Measurements from ENCODE around the gene PCDHA6. TPM values are rescaled to one million over a fixed set of nuclear protein-coding genes. Genes with fewer than 3 reads are reported as not detected.
"Not testable (repeated sequence)": the region's sequence is repeated elsewhere in the genome, so short reads cannot be mapped to it uniquely, and the experiment has no call there.

Gene PCDHA6
- total RNA-seq, 1 experiment from 2014 or later: not detected

DNA sequence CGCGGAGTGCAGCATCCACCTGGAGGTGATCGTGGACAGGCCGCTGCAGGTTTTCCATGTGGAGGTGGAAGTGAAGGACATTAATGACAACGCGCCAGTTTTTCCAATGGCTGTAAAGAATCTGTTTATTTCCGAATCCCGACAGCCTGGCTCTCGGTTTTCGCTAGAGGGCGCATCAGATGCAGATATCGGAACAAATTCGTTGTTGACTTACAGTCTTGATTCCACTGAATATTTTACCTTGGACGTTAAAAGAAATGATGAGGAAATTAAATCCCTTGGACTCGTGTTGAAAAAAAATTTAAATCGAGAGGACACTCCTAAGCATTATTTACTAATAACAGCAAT lies 26.3 kb upstream of the PCDHA6 start:
- no TSS peak for BruUV-seq (replicated peaks)
- H2AFZ ChIP-seq (ENCODE audit: low read depth, low read length, poor library complexity, severe bottlenecking): no peak overlapping the region
- ATAC-seq (no peak), DNase-seq (ENCODE audit: low read depth, low spot score) (no peak)
- no peaks in the 10 kb centered on the region for H3K9me2 ChIP-seq (ENCODE audit: insufficient read depth)
- no peaks in the 10 kb centered on the region for H3K4me1 ChIP-seq (ENCODE audit: control insufficient read depth in 1 of 2, insufficient read depth in 2 of 2, low read length in 2 of 2)
- peaks cover 0 to 5% of the 10 kb centered on the region in 2 experiments; a peak in 2 of 4 replicates for H3K9me3 ChIP-seq (ENCODE audit: control insufficient read depth in 1 of 2, insufficient read depth in 1 of 2, low read depth in 1 of 2, low read length in 2 of 2)
- H3K36me3 ChIP-seq (ENCODE audit: control insufficient read depth in 1 of 2, insufficient read depth in 2 of 2, low read length in 2 of 2): no peaks in the 10 kb centered on the region
- H3K4me3 ChIP-seq (replicated peaks in 1 of 2; ENCODE audit: low read depth in 1 of 2, low read length in 2 of 2): no peak overlapping the region
- ChIA-PET POLR2A (no interaction called here), CTCF (no interaction called here), RAD21 (ENCODE audit: low non-redundant PET in 1 of 2, low total read pairs in 2 of 2, uncharacterized antibody in 2 of 2, unreplicated experiment in 2 of 2) (no interaction called here)
- H3K27ac ChIP-seq (ENCODE audit: low read depth, low read length): no peak overlapping the region
- no peaks in the 10 kb centered on the region for H4K20me1 ChIP-seq (ENCODE audit: insufficient read depth)
- H3K27me3 ChIP-seq (ENCODE audit: insufficient read depth, low read length): no peaks in the 10 kb centered on the region
- TF ChIP-seq POLR2A (IDR thresholded peaks at IDR 0.05; ENCODE audit: borderline replicate concordance, extremely low read depth, insufficient read depth, insufficient read length): no peak
- no peak for TF ChIP-seq POLR2AphosphoS5 (IDR thresholded peaks at IDR 0.05; ENCODE audit: low read depth, low read length)
- no peak for TF ChIP-seq EZH2 (IDR thresholded peaks at IDR 0.05)
- no peak for TF ChIP-seq ZNF274 (IDR thresholded peaks at IDR 0.05; ENCODE audit: low read depth, low read length)
- no peak for TF ChIP-seq SP1 (IDR thresholded peaks at IDR 0.05; ENCODE audit: low read depth)
- no peak for TF ChIP-seq FOSL1 (IDR thresholded peaks at IDR 0.05; ENCODE audit: low read depth)
- TF ChIP-seq, protein P1, sequence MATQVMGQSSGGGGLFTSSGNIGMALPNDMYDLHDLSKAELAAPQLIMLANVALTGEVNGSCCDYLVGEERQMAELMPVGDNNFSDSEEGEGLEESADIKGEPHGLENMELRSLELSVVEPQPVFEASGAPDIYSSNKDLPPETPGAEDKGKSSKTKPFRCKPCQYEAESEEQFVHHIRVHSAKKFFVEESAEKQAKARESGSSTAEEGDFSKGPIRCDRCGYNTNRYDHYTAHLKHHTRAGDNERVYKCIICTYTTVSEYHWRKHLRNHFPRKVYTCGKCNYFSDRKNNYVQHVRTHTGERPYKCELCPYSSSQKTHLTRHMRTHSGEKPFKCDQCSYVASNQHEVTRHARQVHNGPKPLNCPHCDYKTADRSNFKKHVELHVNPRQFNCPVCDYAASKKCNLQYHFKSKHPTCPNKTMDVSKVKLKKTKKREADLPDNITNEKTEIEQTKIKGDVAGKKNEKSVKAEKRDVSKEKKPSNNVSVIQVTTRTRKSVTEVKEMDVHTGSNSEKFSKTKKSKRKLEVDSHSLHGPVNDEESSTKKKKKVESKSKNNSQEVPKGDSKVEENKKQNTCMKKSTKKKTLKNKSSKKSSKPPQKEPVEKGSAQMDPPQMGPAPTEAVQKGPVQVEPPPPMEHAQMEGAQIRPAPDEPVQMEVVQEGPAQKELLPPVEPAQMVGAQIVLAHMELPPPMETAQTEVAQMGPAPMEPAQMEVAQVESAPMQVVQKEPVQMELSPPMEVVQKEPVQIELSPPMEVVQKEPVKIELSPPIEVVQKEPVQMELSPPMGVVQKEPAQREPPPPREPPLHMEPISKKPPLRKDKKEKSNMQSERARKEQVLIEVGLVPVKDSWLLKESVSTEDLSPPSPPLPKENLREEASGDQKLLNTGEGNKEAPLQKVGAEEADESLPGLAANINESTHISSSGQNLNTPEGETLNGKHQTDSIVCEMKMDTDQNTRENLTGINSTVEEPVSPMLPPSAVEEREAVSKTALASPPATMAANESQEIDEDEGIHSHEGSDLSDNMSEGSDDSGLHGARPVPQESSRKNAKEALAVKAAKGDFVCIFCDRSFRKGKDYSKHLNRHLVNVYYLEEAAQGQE (IDR thresholded peaks at IDR 0.05; ENCODE audit: low read depth): no peak
- no peak for TF ChIP-seq SIN3A (IDR thresholded peaks at IDR 0.05; ENCODE audit: low read depth)
- TF ChIP-seq, protein P2, sequence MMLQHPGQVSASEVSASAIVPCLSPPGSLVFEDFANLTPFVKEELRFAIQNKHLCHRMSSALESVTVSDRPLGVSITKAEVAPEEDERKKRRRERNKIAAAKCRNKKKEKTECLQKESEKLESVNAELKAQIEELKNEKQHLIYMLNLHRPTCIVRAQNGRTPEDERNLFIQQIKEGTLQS (IDR thresholded peaks at IDR 0.05): no peak
- TF ChIP-seq TCF7L2 (IDR thresholded peaks at IDR 0.05; ENCODE audit: borderline replicate concordance, extremely low read depth, insufficient read depth, insufficient read length): no peak
- TF ChIP-seq CEBPB (IDR thresholded peaks at IDR 0.05; ENCODE audit: low read depth): no peak
- TF ChIP-seq YY1 (IDR thresholded peaks at IDR 0.05; ENCODE audit: extremely low read depth, insufficient replicate concordance, low read depth, low read length): no peak
- H3K79me2 ChIP-seq (ENCODE audit: insufficient read depth, low read length): no peaks in the 10 kb centered on the region
- intact Hi-C loops (cut with micrococcal nuclease): no loop called here
- H3K9ac ChIP-seq (ENCODE audit: low read length): no peak overlapping the region
- no peak overlapping the region for H3K4me2 ChIP-seq (ENCODE audit: low read length)

- ATAC-seq; H3K4me3 ChIP-seq (replicated peaks in 1 of 2; ENCODE audit: low read depth in 1 of 2, low read length in 2 of 2); H3K9ac ChIP-seq (ENCODE audit: low read length); DNase-seq (ENCODE audit: low read depth, low spot score); BruUV-seq (replicated peaks); CTCF ChIA-PET; H2AFZ ChIP-seq (ENCODE audit: low read depth, low read length, poor library complexity, severe bottlenecking); H3K4me1 ChIP-seq (ENCODE audit: control insufficient read depth in 1 of 2, insufficient read depth in 2 of 2, low read length in 2 of 2); H3K27ac ChIP-seq (ENCODE audit: low read depth, low read length); H3K36me3 ChIP-seq (ENCODE audit: control insufficient read depth in 1 of 2, insufficient read depth in 2 of 2, low read length in 2 of 2); H3K9me2 ChIP-seq (ENCODE audit: insufficient read depth); H3K79me2 ChIP-seq (ENCODE audit: insufficient read depth, low read length); intact Hi-C loops (cut with micrococcal nuclease); H3K4me2 ChIP-seq (ENCODE audit: low read length); POLR2A ChIA-PET; H3K9me3 ChIP-seq (ENCODE audit: control insufficient read depth in 1 of 2, insufficient read depth in 1 of 2, low read depth in 1 of 2, low read length in 2 of 2); H4K20me1 ChIP-seq (ENCODE audit: insufficient read depth); RAD21 ChIA-PET (ENCODE audit: low non-redundant PET in 1 of 2, low total read pairs in 2 of 2, uncharacterized antibody in 2 of 2, unreplicated experiment in 2 of 2); H3K27me3 ChIP-seq (ENCODE audit: insufficient read depth, low read length): not testable (repeated sequence)
These were observed 25.4 kb upstream of the PCDHA6 start for GRCh38 chr5:140802381-140802780.
